ENCODE measurements around the gene BRINP2. TPM values are rescaled to one million over a fixed set of nuclear protein-coding genes. Genes with fewer than 3 reads are reported as not detected.

BRINP2 gene
- total and polyA plus RNA-seq, 4 donors = 0.05 to 0.75 (median 0.36) TPM

DNA sequence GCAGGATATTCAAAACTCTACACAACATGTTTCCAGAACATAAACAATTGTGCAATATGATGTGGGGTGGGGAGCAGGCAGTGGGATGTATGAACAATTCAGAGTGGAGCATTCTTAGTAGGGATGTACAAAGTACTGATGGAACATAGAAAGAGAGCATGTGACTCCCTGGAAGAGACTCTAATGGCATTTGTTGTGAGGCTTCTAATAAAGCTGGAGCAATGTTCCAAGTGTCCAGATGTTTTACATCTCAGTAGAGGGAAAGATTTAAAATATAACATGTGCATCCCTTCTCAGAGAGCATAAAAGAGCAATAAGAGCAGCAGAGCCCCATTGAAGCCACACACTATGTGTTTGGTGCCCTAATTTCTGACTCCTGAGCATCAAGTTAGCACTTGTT, 116.5 kb downstream of the BRINP2 start:
- TF ChIP-seq HNF4G (IDR thresholded peaks at IDR 0.05) (no peak), FOXA1 (IDR thresholded peaks at IDR 0.05) (no peak), RAD21 (IDR thresholded peaks at IDR 0.05) (no peak), GABPA (IDR thresholded peaks at IDR 0.05 in 1 of 2, conservative IDR thresholded peaks at IDR 0.05 in 1 of 2) (no peak), EGR1 (IDR thresholded peaks at IDR 0.05; ENCODE audit: low read depth in 2 of 2) (no peak), RXRA (IDR thresholded peaks at IDR 0.05) (no peak)
- Histone ChIP-seq H3K4me3 (ENCODE audit: low read depth in 1 of 3, low read length in 3 of 3) (no peak overlapping the region), H3K4me1 (ENCODE audit: control insufficient read depth in 4 of 4, insufficient read depth in 4 of 4, low read length in 3 of 4) (no peaks in the 10 kb centered on the region), H3K9ac (ENCODE audit: low read depth in 1 of 2, low read length in 2 of 2) (no peak overlapping the region), H3K9me3 (ENCODE audit: control insufficient read depth in 4 of 4, low read length in 3 of 4) (no peaks in the 10 kb centered on the region), H3K27me3 (ENCODE audit: control insufficient read depth in 4 of 4, insufficient read depth in 4 of 4, low read length in 3 of 4) (no peaks in the 10 kb centered on the region), H3K36me3 (ENCODE audit: control insufficient read depth in 4 of 4, insufficient read depth in 3 of 4, low read depth in 1 of 4, low read length in 3 of 4) (no peaks in the 10 kb centered on the region), H3K27ac (ENCODE audit: low read depth in 1 of 2, low read length in 2 of 2) (no peak overlapping the region)
- no peak for DNase-seq (ENCODE audit: low spot score)

DNA sequence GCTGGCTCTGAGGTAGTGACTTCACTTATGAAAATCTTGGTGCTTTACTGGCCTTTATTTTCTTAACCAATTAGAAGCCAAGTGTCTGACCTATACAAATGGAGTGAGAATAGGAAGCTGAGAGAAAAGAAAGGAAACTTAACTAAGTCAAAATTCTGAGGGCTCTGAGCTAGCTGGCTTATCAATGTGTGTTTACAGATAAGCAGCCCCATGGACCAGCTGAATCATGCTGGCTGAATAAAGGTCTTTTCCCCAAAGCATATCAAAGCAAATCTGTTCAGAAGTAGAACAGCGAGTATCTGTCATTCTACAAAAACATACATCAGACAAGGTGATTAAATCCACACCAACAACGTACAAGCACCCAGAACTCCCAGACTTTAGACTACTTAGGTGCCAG, 117.2 kb downstream of the BRINP2 start:
- no peak overlapping the region for H3K9ac ChIP-seq (ENCODE audit: low read depth in 1 of 2, low read length in 2 of 2)
- H3K4me3 ChIP-seq (ENCODE audit: low read depth in 1 of 3, low read length in 3 of 3) = no peak overlapping the region
- H3K27me3 ChIP-seq (ENCODE audit: control insufficient read depth in 4 of 4, insufficient read depth in 4 of 4, low read length in 3 of 4) = no peaks in the 10 kb centered on the region
- H3K9me3 ChIP-seq (ENCODE audit: control insufficient read depth in 4 of 4, low read length in 3 of 4) = no peaks in the 10 kb centered on the region
- WGBS = 29% methylated on average over 2 of the region's 2 CpGs
- no peaks in the 10 kb centered on the region for H3K36me3 ChIP-seq (ENCODE audit: control insufficient read depth in 4 of 4, insufficient read depth in 3 of 4, low read depth in 1 of 4, low read length in 3 of 4)
- no peaks in the 10 kb centered on the region for H3K4me1 ChIP-seq (ENCODE audit: control insufficient read depth in 4 of 4, insufficient read depth in 4 of 4, low read length in 3 of 4)
- no peak overlapping the region for H3K27ac ChIP-seq (ENCODE audit: low read depth in 1 of 2, low read length in 2 of 2)
- DNase-seq (ENCODE audit: low spot score) = no peak
- TF ChIP-seq, protein P1, sequence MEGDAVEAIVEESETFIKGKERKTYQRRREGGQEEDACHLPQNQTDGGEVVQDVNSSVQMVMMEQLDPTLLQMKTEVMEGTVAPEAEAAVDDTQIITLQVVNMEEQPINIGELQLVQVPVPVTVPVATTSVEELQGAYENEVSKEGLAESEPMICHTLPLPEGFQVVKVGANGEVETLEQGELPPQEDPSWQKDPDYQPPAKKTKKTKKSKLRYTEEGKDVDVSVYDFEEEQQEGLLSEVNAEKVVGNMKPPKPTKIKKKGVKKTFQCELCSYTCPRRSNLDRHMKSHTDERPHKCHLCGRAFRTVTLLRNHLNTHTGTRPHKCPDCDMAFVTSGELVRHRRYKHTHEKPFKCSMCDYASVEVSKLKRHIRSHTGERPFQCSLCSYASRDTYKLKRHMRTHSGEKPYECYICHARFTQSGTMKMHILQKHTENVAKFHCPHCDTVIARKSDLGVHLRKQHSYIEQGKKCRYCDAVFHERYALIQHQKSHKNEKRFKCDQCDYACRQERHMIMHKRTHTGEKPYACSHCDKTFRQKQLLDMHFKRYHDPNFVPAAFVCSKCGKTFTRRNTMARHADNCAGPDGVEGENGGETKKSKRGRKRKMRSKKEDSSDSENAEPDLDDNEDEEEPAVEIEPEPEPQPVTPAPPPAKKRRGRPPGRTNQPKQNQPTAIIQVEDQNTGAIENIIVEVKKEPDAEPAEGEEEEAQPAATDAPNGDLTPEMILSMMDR (IDR thresholded peaks at IDR 0.05; ENCODE audit: low read depth, low read length, missing input control) = no peak
- TF ChIP-seq FOXA2 (IDR thresholded peaks at IDR 0.05) (no peak), GABPA (IDR thresholded peaks at IDR 0.05 in 1 of 2, conservative IDR thresholded peaks at IDR 0.05 in 1 of 2) (no peak), HNF4G (IDR thresholded peaks at IDR 0.05) (no peak), EGR1 (IDR thresholded peaks at IDR 0.05; ENCODE audit: low read depth in 2 of 2) (no peak), TAF1 (conservative IDR thresholded peaks at IDR 0.05) (no peak), NR2F2 (IDR thresholded peaks at IDR 0.05) (no peak), FOXA1 (IDR thresholded peaks at IDR 0.05) (no peak), RXRA (IDR thresholded peaks at IDR 0.05) (no peak), SP1 (IDR thresholded peaks at IDR 0.05) (no peak)
- TF ChIP-seq, protein P2, sequence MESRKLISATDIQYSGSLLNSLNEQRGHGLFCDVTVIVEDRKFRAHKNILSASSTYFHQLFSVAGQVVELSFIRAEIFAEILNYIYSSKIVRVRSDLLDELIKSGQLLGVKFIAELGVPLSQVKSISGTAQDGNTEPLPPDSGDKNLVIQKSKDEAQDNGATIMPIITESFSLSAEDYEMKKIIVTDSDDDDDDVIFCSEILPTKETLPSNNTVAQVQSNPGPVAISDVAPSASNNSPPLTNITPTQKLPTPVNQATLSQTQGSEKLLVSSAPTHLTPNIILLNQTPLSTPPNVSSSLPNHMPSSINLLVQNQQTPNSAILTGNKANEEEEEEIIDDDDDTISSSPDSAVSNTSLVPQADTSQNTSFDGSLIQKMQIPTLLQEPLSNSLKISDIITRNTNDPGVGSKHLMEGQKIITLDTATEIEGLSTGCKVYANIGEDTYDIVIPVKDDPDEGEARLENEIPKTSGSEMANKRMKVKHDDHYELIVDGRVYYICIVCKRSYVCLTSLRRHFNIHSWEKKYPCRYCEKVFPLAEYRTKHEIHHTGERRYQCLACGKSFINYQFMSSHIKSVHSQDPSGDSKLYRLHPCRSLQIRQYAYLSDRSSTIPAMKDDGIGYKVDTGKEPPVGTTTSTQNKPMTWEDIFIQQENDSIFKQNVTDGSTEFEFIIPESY (IDR thresholded peaks at IDR 0.05) = no peak

DNA sequence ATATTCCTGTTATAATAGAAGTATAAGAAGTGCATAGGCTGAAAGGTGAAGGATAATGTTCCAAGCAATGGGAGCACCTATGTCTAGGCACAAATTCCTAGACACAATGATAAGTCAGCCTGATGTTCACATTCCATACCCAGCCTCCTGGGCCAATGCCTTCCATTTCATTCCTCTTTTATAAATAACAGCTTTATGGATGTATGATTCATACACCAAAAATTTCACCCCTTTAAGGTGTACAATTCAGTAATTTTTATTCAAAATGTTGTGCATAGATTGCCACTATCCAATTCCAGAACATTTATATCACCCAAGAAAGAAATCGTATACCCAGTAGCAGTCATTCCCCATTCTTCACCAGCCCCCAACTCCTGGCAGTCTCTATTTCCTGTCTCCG, 118.8 kb downstream of the BRINP2 start:
- 85% methylated on average over 2 of the region's 2 CpGs for WGBS
- Histone ChIP-seq H3K27ac (ENCODE audit: low read depth in 1 of 2, low read length in 2 of 2) (no peak overlapping the region), H3K9me3 (ENCODE audit: control insufficient read depth in 4 of 4, low read length in 3 of 4) (no peaks in the 10 kb centered on the region), H3K9ac (ENCODE audit: low read depth in 1 of 2, low read length in 2 of 2) (no peak overlapping the region), H3K4me3 (ENCODE audit: low read depth in 1 of 3, low read length in 3 of 3) (no peak overlapping the region), H3K36me3 (ENCODE audit: control insufficient read depth in 4 of 4, insufficient read depth in 3 of 4, low read depth in 1 of 4, low read length in 3 of 4) (no peaks in the 10 kb centered on the region), H3K27me3 (ENCODE audit: control insufficient read depth in 4 of 4, insufficient read depth in 4 of 4, low read length in 3 of 4) (no peaks in the 10 kb centered on the region), H3K4me1 (ENCODE audit: control insufficient read depth in 4 of 4, insufficient read depth in 4 of 4, low read length in 3 of 4) (no peaks in the 10 kb centered on the region)
- TF ChIP-seq FOXA2 (IDR thresholded peaks at IDR 0.05) = no peak
- no peak for TF ChIP-seq EGR1 (IDR thresholded peaks at IDR 0.05; ENCODE audit: low read depth in 2 of 2)
- TF ChIP-seq TAF1 (conservative IDR thresholded peaks at IDR 0.05) = no peak
- TF ChIP-seq HNF4G (IDR thresholded peaks at IDR 0.05) = no peak
- no peak for TF ChIP-seq NR2F2 (IDR thresholded peaks at IDR 0.05)
- no peak for TF ChIP-seq GABPA (IDR thresholded peaks at IDR 0.05 in 1 of 2, conservative IDR thresholded peaks at IDR 0.05 in 1 of 2)
- TF ChIP-seq, protein P3, sequence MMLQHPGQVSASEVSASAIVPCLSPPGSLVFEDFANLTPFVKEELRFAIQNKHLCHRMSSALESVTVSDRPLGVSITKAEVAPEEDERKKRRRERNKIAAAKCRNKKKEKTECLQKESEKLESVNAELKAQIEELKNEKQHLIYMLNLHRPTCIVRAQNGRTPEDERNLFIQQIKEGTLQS (IDR thresholded peaks at IDR 0.05) = no peak
- no peak for TF ChIP-seq FOXA1 (IDR thresholded peaks at IDR 0.05)
- TF ChIP-seq, protein P1 (IDR thresholded peaks at IDR 0.05; ENCODE audit: low read depth, low read length, missing input control) = no peak
- TF ChIP-seq, protein P2 (IDR thresholded peaks at IDR 0.05) = no peak
- no peak for TF ChIP-seq RXRA (IDR thresholded peaks at IDR 0.05)
- no peak for TF ChIP-seq HNF4A (conservative IDR thresholded peaks at IDR 0.05)
- TF ChIP-seq, protein P4, sequence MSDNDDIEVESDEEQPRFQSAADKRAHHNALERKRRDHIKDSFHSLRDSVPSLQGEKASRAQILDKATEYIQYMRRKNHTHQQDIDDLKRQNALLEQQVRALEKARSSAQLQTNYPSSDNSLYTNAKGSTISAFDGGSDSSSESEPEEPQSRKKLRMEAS (IDR thresholded peaks at IDR 0.05) = no peak
- DNase-seq (ENCODE audit: low spot score) = no peak
